BE2C (cell line): Measurements from ENCODE around the gene ANKDD1A.

Source experiments
- DNase-seq: peaks from one replicate; pipeline ENCODE4 v3.0.0-alpha.2; 2020
- H3K27me3 ChIP-seq: fragments of 250-450 bp; sonication (Bioruptor Pico); 2 replicates; pipeline ENCODE4 v1.5.1; 2020; ENCODE audit warnings: mild to moderate bottlenecking
- H3K36me3 ChIP-seq: fragments of 250-450 bp; sonication (Bioruptor Pico); 2 replicates; pipeline ENCODE4 v1.5.1; 2020; ENCODE audit warnings: mild to moderate bottlenecking
- H3K4me1 ChIP-seq: fragments of 250-450 bp; sonication (Bioruptor Pico); 2 replicates; pipeline ENCODE4 v1.5.1; 2020
- H3K4me3 ChIP-seq: 2 replicates; pipeline ENCODE4 v1.5.1; 2011; ENCODE audit warnings: low read depth, low read length
- H3K9me3 ChIP-seq: fragments of 250-450 bp; sonication (Bioruptor Pico); 2 replicates; pipeline ENCODE4 v1.5.1; 2020
- TF ChIP-seq, protein P1 (sequence below): IDR thresholded peaks from 2 replicates; pipeline ENCODE4 v1.5.1; 2012; ENCODE audit warnings: mild to moderate bottlenecking, low read depth, low read length

Gene ANKDD1A

GRCh38 chr15:64925335-64926330 is 13.9 kb downstream of the ANKDD1A start:
- no peaks in the 10 kb centered on the region for H3K4me1 ChIP-seq
- H3K27me3 ChIP-seq: no peaks in the 10 kb centered on the region
- H3K9me3 ChIP-seq: no peaks in the 10 kb centered on the region; the same call in 1 of the 2 replicates
- H3K36me3 ChIP-seq: no peaks in the 10 kb centered on the region
- no peak overlapping the region for H3K4me3 ChIP-seq
- TF ChIP-seq, protein P1, sequence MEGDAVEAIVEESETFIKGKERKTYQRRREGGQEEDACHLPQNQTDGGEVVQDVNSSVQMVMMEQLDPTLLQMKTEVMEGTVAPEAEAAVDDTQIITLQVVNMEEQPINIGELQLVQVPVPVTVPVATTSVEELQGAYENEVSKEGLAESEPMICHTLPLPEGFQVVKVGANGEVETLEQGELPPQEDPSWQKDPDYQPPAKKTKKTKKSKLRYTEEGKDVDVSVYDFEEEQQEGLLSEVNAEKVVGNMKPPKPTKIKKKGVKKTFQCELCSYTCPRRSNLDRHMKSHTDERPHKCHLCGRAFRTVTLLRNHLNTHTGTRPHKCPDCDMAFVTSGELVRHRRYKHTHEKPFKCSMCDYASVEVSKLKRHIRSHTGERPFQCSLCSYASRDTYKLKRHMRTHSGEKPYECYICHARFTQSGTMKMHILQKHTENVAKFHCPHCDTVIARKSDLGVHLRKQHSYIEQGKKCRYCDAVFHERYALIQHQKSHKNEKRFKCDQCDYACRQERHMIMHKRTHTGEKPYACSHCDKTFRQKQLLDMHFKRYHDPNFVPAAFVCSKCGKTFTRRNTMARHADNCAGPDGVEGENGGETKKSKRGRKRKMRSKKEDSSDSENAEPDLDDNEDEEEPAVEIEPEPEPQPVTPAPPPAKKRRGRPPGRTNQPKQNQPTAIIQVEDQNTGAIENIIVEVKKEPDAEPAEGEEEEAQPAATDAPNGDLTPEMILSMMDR: no peak
- DNase-seq: no peak

- DNase-seq: no peak
- H3K9me3 ChIP-seq: no peaks in the 10 kb centered on the region; the same call in 1 of the 2 replicates
- H3K27me3 ChIP-seq: no peaks in the 10 kb centered on the region
- no peaks in the 10 kb centered on the region for H3K36me3 ChIP-seq
- TF ChIP-seq, protein P1: no peak
- no peak overlapping the region for H3K4me3 ChIP-seq
- H3K4me1 ChIP-seq: no peaks in the 10 kb centered on the region
Measured at GRCh38 chr15:64926661-64927060, 15.0 kb downstream of the ANKDD1A start.

DNA sequence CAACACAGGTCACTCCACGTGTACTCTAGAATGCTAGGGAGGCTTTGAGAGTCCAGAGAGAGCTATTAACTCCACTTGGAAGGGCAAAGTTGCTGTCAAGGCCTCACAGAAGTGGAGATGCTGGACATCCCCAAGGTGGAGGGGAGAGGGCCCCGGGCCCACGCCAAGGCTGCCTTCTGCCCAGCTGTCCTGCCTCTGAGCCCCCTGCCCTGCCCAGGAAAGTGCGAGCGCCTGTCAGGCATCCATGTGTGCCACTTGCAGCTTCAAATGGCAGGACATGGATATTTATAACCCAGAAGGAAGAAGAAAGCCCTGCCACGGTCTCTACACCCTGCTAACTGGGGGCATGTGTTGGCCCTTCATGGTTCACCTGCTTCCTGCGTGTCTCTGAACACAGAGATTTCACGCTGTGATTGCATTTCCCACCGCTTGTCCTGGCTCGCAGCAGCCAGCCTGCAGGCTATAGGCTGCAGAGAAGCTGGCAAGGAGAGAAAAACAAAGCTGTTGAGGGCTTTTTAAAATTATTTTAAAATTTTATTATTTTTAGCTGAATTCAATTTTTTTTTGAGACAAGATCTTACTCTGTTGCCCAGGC is 17.0 kb downstream of the ANKDD1A start:
- Histone ChIP-seq H3K27me3 (no peaks in the 10 kb centered on the region), H3K4me1 (no peaks in the 10 kb centered on the region), H3K4me3 (no peak overlapping the region), H3K9me3 (no peaks in the 10 kb centered on the region; the same call in 1 of the 2 replicates), H3K36me3 (no peaks in the 10 kb centered on the region)
- TF ChIP-seq, protein P1: no peak
- DNase-seq: no peak

GRCh38 chr15:64930019-64930652 is 18.4 kb downstream of the ANKDD1A start:
- Histone ChIP-seq H3K4me1 (no peaks in the 10 kb centered on the region), H3K9me3 (no peaks in the 10 kb centered on the region; the same call in 1 of the 2 replicates), H3K4me3 (no peak overlapping the region), H3K27me3 (no peaks in the 10 kb centered on the region), H3K36me3 (no peaks in the 10 kb centered on the region)
- TF ChIP-seq, protein P1: no peak
- DNase-seq: no peak

- DNase-seq: no peak
- no peaks in the 10 kb centered on the region; the same call in 1 of the 2 replicates for H3K9me3 ChIP-seq
- TF ChIP-seq, protein P1: no peak
Measured at GRCh38 chr15:64930778-64931371, 19.2 kb downstream of the ANKDD1A start.

More at GRCh38 chr15:64930778-64931371, 19.2 kb downstream of the ANKDD1A start:
- H3K27me3 ChIP-seq: no peaks in the 10 kb centered on the region
- H3K4me3 ChIP-seq: no peak overlapping the region
- H3K4me1 ChIP-seq: no peaks in the 10 kb centered on the region
- H3K36me3 ChIP-seq: no peaks in the 10 kb centered on the region
